Inflammatory macrophage treated with lipopolysaccharide for 1 hour (primary cell): ENCODE results near the gene MZT1.
"Not testable (repeated sequence)": the region's sequence is repeated elsewhere in the genome, so short reads cannot be mapped to it uniquely, and the experiment has no call there.

Experiments
- DNase-seq, 2 donors: peaks; one replicate each; pipeline ENCODE4 v3.0.0-alpha.2; 2020 to 2022

Gene MZT1, protein sequence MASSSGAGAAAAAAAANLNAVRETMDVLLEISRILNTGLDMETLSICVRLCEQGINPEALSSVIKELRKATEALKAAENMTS

GRCh38 chr13:72727417-72728289 lies at the start of gene MZT1, which contains the start of gene BORA:
Gene MZT1, minus strand, starts transcription at chr13:72727629. Its CDS starts 27 bp downstream, at chr13:72727602.
Gene BORA, plus strand, starts transcription at chr13:72727923. Its CDS starts 1,018 bp downstream, at chr13:72728941.
- DNase-seq, result peak; percentile 97

- DNase-seq, result no peak
Measured at GRCh38 chr13:72774019-72774418, 46.6 kb upstream of the MZT1 start.

GRCh38 chr13:72763411-72763810 lies 36.0 kb upstream of the MZT1 start:
- DNase-seq, result no peak

DNA sequence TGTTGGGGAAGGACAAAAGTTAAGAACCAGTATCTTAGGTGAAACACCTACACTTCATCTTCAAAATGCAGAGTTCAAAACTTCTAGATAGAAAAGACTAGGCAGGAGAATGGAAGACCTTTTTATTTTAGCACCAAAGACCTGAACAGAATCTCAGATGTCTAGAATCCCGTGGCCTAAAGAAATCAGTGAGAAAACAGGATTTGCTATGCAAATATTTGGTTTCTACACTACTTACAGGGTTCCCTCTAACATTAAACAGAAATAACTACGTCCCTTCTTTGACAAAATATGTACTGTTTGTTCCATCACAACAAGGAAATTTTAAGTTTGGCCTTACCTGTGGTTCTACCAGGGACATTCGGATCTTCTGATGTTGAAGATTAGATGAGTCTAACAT lies 32.8 kb upstream of the MZT1 start:
- DNase-seq, result no peak

DNA sequence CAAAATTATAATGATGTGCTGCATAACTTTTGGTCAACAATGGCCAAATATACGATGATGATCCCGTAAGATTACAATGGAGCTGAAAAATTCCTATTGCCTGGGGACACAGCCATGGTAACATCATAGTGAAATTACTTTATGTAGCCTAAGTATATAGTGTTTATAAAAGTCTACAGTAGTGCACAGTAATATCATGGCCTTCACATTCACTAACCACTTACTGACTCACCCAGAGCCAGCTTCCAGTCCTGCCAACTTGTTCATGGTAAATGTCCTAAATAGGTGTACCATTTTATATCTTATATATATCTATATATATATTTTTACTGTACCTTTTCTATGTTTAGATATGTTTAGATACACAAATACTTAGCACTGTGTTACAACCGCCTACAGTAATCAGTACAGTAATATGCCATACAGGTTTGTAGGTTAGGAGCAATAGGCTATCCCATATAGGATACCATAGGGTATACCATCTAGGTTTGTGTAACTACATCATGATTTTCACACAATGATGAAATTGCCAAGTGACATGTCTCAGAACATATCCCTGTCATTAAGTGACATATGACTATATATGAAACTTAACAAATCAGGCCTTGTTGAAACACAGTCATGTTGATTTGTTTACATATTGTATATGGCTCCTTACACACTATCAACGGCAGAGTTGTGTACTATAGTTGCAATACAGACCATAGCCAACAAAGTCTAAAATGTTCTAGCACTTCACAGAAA lies 30.5 kb upstream of the MZT1 start:
- DNase-seq, result no peak

- no peak for DNase-seq
Measured at GRCh38 chr13:72754111-72754510, 26.7 kb upstream of the MZT1 start.

- no peak for DNase-seq
Measured at GRCh38 chr13:72751220-72751619, 23.8 kb upstream of the MZT1 start.

GRCh38 chr13:72745260-72745659 lies 17.8 kb upstream of the MZT1 start:
- DNase-seq, result no peak

DNA sequence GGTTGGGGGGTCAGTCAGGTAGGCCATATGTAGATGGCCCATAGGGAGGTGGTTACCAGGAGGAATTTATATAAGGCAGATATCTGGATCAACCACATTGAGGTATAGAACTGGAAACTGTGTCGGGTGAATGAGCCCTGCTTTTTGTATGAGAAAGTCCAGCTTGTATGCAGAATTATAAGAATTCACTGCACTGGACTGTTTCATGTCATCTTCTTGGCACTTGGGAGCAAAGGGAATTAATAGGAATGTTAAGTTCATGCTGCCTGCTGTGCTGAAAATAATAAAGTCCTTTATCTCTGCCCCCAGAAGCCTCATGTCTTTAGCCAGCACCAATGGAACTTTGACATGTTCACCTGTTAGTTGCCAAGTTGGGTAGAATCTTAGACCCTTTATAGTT lies 12.6 kb upstream of the MZT1 start:
- DNase-seq, result no peak

DNA sequence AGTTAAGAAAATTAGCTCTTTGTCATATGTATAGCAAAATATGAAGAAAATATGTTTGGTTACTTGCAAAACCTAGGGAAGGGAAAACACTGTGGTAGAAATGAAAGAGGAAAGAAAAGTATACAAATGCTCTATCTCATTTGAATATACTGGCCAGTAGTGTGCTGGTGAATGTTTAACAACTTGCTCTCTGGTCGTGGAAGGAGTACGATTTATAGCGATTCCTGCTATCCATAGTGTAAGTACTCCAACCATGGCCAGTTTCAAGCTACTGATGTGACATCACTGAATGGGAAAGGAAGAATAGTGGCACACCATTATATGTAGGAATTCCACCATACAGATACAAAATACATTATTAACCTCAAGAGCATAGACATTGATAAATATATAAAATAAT lies 9.6 kb upstream of the MZT1 start:
- DNase-seq, result no peak

DNA sequence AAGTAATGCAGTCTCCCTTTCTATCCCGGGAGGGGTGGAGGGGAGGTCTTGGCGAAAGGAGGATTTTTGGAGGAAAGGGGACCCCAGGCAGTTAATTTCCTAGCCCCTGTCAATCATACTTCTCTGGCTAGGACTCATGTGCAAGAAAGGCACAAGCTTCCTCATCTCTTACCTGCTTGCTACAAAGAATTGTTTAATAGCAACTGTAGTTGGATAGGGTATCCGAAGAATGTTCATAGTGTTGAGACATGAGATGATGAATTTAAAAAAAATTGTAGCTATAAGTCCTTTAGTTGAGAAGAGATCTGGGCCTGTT lies 819 bp upstream of the MZT1 start:
- DNase-seq, result no peak

GRCh38 chr13:72726726-72727416 lies 558 bp downstream of the MZT1 start:
- DNase-seq, result peak; percentile 34 to 42

- DNase-seq, result not testable (repeated sequence)
Measured at GRCh38 chr13:72726185-72726584, 1.2 kb downstream of the MZT1 start.

DNA sequence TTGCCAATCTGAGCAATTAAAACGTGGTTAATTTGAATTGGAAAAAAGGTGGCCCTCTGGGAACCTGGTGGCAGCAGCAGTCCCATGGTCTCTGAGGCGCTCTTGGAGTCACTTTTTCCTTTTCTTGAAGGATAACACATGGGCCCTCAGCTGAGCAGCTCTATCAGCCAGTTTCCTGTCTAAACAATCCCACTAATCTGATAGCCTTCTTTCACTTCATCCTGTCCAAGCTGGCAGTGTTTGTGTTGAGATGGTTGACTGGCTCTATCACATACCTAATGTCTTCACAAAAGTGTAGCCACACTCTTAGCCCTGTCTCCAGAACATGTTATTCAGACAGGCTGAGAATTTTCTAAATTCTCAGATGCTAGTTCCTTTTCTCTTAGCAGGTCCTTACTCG lies 10.7 kb downstream of the MZT1 start:
- DNase-seq, result no peak

GRCh38 chr13:72700509-72700908 lies 26.9 kb downstream of the MZT1 start:
- DNase-seq, result peak in 1 of 2 donors; percentile 14

GRCh38 chr13:72698164-72698563 lies 29.3 kb downstream of the MZT1 start:
- no peak for DNase-seq

GRCh38 chr13:72696579-72696978 lies 30.9 kb downstream of the MZT1 start:
- peak in 1 of 2 donors; percentile 30 for DNase-seq

DNA sequence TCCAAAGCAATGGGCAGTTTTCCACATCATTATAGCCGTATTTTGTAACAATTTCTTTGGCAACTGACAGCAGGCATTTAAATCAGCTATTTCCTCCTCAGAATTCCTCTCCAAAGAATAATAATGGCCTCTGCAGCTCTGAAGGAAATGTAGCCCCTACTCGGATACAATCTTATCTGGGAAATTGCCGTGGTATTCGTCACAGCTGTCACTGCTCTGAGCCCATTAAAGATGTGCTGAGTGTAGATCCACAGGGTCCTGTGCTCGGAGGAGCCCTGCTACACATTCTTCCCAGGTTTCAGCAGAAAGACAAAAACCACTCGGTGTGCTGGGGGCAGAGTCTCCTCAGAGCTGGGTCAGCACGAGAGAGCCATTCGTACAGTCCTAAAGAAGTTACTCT lies 33.1 kb downstream of the MZT1 start:
- DNase-seq, result no peak

GRCh38 chr13:72693832-72694231 lies 33.6 kb downstream of the MZT1 start:
- no peak for DNase-seq

GRCh38 chr13:72692884-72693514 lies 34.4 kb downstream of the MZT1 start:
- DNase-seq, result no peak

GRCh38 chr13:72689181-72689696 lies 38.2 kb downstream of the MZT1 start:
- no peak for DNase-seq

DNA sequence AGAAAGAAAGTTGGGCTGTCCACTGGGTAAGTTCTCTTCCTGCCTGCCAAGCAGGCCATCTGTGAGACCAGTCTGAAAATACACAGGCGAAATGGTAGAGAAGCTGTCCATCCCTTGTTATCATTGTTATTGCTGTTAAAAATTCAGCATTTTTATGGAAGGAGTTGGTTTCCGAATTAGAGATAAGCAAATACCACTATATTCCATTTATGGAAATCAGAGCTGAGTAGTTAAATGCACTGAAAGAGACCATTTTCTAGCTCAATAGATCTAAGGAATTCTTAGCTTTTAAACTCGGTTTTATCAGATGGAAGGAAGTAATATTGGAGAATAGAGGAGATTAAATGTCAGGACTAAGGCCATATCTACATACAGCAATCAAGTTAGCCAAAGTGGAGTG lies 40.7 kb downstream of the MZT1 start:
- DNase-seq, result no peak

DNA sequence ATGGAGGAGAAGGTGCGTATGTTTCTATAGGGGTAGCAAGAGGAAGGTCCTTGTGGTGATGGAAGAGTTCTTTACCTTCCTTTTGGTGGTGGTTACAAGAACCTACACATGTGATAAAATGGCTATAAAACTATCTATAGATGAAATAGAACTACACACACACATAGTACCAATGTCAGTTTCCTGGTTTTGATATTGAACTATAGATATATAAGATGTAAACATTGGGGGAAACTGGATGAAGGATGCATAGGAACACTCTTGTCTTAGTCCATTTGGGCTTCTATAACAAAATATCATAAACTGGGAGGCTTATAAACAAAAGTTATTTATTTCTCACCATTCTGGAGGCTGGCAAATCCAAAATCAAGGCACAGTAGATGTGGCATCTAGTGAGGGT lies 47.1 kb downstream of the MZT1 start:
- no peak for DNase-seq
